T-helper 1 cell treated with Interleukin-12 subunit alpha and Interleukin-12 subunit beta and Interleukin-4 antibody, amounts not matched to agents 30 ng/mL and 1 ng/mL, for 36 hours (primary cell): Measurements from ENCODE around the gene TMEM125. TPM values are rescaled to one million over a fixed set of nuclear protein-coding genes. Genes with fewer than 3 reads are reported as not detected.

Experiments
- total RNA-seq: library from RNA; stranded (reverse); gene quantifications from 2 replicates; pipeline ENCODE4 v1.2.3, GENCODE V29; 2022

The TMEM125 gene
- total RNA-seq, 1 donor from 2014 or later, result not detected

Other genes with a start within 250 kb of the TMEM125 start
- 53.9 and 57.1 TPM in 2 replicates for gene EBNA1BP2, start 97.7 kb upstream of the TMEM125 start, total RNA-seq
- 0.07 and 0.20 TPM in 2 replicates for gene CFAP57, start 97.7 kb upstream of the TMEM125 start, total RNA-seq
- gene C1orf210, start 15.6 kb downstream of the TMEM125 start, total RNA-seq, result not detected in 2 replicates
- 0.25 and 0.85 TPM in 2 replicates for gene TIE1, start 31.0 kb downstream of the TMEM125 start, total RNA-seq
- gene MPL, start 67.8 kb downstream of the TMEM125 start, total RNA-seq, result not detected in 2 replicates
- gene CDC20, start 89.0 kb downstream of the TMEM125 start, total RNA-seq, result 95.9 and 103 TPM in 2 replicates
- 72.8 and 78.9 TPM in 2 replicates for gene ELOVL1, start 98.0 kb downstream of the TMEM125 start, total RNA-seq
- 41.8 and 46.9 TPM in 2 replicates for gene MED8, start 119.8 kb downstream of the TMEM125 start, total RNA-seq
- gene SZT2, start 119.9 kb downstream of the TMEM125 start, total RNA-seq, result 81.8 and 89.1 TPM in 2 replicates
- gene HYI, start 183.9 kb downstream of the TMEM125 start, total RNA-seq, result 18.3 and 25.1 TPM in 2 replicates